ENCODE measurements around the gene SLC12A5.
A peak's percentile ranks its signal among the peaks of the same experiment; 100 is the strongest.

SLC12A5 gene

DNA sequence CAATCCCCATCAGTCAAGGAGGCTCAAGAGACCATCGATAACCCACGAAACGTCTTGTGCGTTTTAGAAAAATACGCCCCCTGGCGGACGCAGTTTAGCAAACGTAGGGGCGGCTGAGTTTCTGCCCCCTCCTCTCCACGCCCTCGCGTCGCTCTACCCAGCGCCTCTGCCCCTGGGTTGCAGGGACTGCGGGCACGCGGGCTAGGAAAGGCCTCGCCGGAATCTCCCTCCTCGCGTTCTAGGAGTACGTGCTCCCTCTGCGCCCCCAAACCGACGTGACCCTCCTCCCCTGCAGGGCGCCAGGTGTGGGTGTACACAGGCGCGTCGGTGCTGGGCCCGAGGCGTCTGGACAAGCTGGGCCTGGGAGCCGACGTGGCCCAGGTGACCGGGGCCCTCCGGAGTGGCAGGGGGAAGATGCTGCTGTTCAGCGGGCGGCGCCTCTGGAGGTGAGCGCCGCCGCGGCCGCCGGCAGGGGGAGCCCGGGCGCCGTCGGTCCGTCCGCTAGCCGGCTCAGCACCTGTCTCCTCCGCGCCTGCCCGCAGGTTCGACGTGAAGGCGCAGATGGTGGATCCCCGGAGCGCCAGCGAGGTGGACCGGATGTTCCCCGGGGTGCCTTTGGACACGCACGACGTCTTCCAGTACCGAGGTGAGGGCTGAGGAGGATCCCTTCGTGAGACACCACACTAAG is 15.0 kb upstream of the SLC12A5 start:
- Mint-ChIP-seq H3K9me3 (no peaks in the 10 kb centered on the region), H3K4me3 (peak overlapping the region; percentile 32), H3K4me1 (ENCODE audit: low read depth) (peaks cover 40% of the 10 kb centered on the region), H3K27ac (no peak overlapping the region), H3K36me3 (ENCODE audit: low read depth) (no peaks in the 10 kb centered on the region), H3K27me3 (peaks cover 62% of the 10 kb centered on the region)
- DNase-seq: peak; percentile 82

DNA sequence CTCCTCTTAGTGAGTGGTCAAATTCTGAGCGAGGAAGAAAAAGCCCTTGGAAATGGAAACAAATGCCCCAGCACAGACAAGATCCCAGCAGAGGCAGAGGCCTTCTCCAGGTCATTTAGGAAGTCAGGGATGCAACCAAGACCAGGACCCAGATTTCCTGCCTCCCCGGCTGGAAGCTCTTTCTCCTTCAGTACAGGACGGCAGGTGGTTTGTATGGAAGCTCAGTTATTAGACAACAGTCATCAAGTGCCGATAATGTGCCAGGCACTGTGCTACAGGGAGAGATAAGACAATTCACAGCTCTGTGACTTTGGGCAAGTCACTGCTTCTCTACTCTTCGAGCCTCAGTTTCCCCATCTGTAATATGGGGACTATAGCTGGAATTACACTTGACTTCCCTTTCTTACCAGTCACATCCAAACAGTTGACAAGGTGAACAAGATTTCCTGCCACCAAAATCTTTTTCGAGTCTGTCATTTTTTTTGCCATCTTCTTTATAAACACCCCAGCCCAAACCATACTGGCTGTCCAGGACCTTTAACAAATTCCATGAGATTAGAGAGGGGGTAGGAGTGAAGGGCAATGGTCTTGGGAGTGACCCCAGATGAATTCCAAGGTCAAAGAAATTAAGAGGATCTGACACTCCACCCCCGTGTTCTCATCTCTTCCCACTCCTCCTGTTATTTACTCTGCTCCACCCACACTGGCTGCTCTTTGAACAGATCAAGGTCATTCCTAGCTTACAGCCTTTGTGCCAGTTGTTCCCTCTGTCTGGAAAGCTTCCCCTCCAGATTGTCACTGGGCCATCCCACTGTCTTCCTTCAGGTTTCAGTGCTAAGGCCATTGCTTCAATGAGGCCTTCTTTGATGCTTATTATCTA is 14.3 kb upstream of the SLC12A5 start:
- Mint-ChIP-seq H3K27me3 (peaks cover 55% of the 10 kb centered on the region), H3K36me3 (ENCODE audit: low read depth) (no peaks in the 10 kb centered on the region), H3K9me3 (no peaks in the 10 kb centered on the region), H3K27ac (no peak overlapping the region), H3K4me3 (peak overlapping the region; percentile 32), H3K4me1 (ENCODE audit: low read depth) (peaks cover 34% of the 10 kb centered on the region)
- DNase-seq: no peak

DNA sequence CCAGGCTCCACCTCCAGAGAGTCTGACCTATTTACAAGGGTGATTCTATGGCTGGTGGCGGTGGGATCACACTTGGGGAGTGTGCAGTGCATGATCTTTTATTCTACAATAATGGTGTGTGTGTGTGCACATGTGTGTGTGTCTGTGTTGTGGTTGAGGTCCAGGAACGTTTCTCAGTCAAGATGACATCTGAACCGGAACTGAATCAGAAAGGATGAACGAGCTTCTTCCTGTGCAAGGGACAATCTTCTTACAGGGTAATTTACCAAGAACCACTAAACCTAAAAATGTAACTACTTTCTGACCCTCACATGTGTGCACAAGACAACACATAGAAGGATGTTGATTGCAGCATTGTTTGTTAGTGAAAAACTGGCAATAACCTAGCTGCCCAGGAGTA is 11.7 kb upstream of the SLC12A5 start:
- H3K4me3 Mint-ChIP-seq: no peak overlapping the region
- no peak for DNase-seq
- no peaks in the 10 kb centered on the region for H3K9me3 Mint-ChIP-seq
- H3K27ac Mint-ChIP-seq: no peak overlapping the region
- peaks cover 22% of the 10 kb centered on the region for H3K4me1 Mint-ChIP-seq (ENCODE audit: low read depth)
- H3K27me3 Mint-ChIP-seq: peaks cover 47% of the 10 kb centered on the region
- no peaks in the 10 kb centered on the region for H3K36me3 Mint-ChIP-seq (ENCODE audit: low read depth)

DNA sequence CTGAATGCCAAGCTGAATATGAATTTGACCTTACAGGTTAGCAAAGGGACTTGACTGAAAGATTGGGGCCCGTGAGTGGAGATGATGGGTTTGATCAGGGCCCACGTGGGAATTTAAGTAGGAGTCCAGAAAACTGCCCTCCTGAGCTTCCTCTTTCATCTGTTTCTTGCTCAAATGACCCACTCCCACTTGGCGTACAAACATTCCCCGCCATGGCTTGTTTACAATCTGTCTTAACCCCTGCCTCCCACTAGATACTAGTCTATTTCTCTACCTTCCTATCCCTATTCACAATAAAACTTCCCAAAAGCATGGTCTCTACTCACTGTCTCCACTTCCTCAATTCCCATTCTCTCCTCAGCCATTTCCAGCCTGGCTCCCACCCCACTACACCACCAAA is 10.9 kb upstream of the SLC12A5 start:
- peaks cover 20% of the 10 kb centered on the region for H3K4me1 Mint-ChIP-seq (ENCODE audit: low read depth)
- no peak overlapping the region for H3K4me3 Mint-ChIP-seq
- no peak for DNase-seq
- no peaks in the 10 kb centered on the region for H3K9me3 Mint-ChIP-seq
- H3K27me3 Mint-ChIP-seq: peaks cover 45% of the 10 kb centered on the region
- no peak overlapping the region for H3K27ac Mint-ChIP-seq
- no peaks in the 10 kb centered on the region for H3K36me3 Mint-ChIP-seq (ENCODE audit: low read depth)

DNA sequence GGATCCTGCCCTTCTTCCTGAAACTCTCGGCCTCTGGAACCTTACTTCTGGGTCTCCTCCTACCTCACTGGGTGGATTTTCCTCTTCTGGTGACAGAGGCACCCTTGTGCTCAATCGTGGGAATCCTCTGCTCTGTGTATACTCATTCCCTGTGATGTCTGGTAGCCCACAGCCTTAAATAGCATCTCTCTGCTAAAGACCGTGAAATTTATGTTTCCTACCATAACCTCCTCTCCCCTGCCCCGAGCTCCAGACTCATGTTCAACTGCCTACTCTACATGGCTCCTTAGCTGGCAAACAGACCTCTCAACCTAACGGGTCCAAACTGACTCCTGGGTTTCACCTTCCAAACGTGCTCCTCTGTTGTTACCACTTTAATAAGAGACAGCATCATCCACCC is 10.4 kb upstream of the SLC12A5 start:
- H3K4me1 Mint-ChIP-seq (ENCODE audit: low read depth): peaks cover 22% of the 10 kb centered on the region
- no peaks in the 10 kb centered on the region for H3K9me3 Mint-ChIP-seq
- peaks cover 45% of the 10 kb centered on the region for H3K27me3 Mint-ChIP-seq
- H3K27ac Mint-ChIP-seq: no peak overlapping the region
- H3K36me3 Mint-ChIP-seq (ENCODE audit: low read depth): no peaks in the 10 kb centered on the region
- no peak overlapping the region for H3K4me3 Mint-ChIP-seq
- DNase-seq: no peak

DNA sequence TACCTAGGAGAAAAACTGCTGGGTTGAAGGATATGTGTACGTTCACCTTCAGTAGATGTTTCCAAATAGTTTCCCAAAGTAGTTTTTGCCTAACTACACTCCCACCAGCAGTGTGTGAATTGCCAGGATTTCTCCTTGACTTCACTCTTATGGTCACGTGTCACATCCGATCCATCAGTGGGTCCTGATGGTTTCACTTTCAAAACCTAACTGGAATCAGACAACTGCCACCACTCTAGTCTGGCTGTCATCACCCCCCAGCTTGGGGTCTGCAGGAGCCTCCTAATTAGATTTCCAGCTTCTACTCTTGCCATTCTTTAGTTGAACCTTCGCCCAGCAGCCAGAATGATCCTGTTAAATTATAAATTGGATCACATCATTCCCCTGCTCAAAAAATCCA is 8.5 kb upstream of the SLC12A5 start:
- Mint-ChIP-seq H3K27ac (no peak overlapping the region), H3K36me3 (ENCODE audit: low read depth) (no peaks in the 10 kb centered on the region), H3K27me3 (peaks cover 50% of the 10 kb centered on the region), H3K9me3 (no peaks in the 10 kb centered on the region), H3K4me1 (ENCODE audit: low read depth) (peaks cover 16% of the 10 kb centered on the region), H3K4me3 (no peak overlapping the region)
- DNase-seq: no peak

DNA sequence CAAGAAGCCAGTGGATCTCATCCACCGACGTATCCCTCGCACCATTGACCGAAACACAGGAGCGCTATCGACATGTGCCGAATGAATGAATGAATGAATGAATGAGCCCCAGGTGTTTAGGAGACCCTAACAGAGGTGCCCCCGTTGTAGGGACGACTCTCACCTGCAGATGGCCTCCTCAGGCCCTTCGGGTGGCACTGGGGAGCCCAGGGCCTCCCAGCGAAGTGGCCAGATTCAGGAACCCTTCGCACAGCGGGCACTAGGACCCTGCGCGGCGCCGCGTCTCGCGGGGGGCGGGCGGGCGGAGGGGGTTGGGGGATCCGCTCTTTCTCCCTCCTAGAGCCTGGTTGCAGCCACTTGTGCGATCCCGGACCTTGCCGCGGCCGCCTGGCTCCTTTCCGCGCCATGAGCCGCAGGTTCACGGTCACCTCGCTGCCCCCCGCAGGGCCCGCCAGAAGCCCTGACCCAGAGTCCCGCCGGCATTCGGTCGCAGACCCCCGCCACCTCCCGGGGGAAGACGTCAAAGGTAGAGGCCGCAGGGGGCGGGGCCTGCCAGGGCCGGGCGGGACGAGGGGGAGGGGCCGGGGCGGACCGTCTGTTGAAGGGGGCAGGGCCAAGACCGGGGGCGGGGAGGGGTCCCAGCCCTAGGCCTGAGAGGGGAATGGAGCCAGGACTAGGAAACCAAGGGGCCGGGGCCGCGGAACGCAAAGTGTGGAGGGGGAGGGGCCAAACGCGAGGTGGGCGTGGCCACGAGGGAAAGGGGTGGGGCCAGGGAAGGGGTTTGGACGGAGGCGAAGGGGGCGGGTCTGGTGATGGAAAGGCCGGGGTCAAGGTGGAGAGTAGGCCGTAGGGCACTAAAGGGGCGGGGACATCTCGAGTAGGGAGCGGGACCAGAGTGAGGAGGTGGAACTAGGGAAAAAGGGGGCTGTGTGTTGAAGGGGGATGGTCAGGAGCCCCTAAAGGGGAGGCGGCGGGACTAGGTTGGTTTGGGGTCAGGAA is 7.4 kb upstream of the SLC12A5 start:
- Mint-ChIP-seq H3K27me3 (peaks cover 54% of the 10 kb centered on the region), H3K36me3 (ENCODE audit: low read depth) (no peaks in the 10 kb centered on the region), H3K9me3 (no peaks in the 10 kb centered on the region), H3K4me1 (ENCODE audit: low read depth) (peaks cover 16% of the 10 kb centered on the region), H3K27ac (no peak overlapping the region), H3K4me3 (peak overlapping the region; percentile 71)
- DNase-seq: peak; percentile 69

DNA sequence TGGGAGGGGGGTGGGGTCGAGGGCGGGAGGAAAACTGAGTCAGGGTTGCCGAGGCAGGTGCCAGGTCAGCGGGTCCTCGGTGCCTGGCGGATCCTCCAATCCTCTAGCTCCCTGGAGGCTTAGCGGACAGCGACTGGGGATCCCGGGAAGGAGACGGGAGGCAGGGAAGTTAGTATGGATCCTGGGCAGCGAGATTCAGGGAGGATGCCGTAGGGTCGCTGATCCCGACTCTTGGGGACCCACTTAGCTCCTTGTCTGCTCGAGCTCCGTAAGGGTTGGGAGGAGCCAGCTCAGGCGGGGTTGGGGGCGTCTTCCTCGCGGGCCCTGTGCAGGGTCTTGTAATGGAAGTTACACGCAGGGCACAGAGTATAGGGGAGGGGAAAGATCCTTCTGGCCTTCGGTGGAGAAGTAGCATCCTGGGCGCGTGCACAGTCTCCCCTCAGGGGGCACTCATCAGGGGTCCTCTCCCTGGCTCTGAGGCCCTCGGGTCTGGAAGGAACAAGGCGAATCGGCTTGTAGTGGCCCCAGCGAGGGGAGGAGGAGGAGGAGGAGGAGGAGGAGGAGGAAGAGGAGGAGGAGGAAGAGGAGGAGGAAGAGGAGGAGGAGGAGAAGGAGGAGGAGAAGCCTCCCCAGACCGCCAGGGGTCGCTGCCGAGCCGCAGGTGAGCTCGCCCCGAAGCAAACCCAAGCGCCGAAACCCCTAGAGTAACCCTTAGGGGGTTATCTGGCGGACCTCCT is 6.4 kb upstream of the SLC12A5 start:
- Mint-ChIP-seq H3K27ac (no peak overlapping the region), H3K9me3 (no peaks in the 10 kb centered on the region), H3K36me3 (ENCODE audit: low read depth) (no peaks in the 10 kb centered on the region), H3K4me3 (peak overlapping the region; percentile 63), H3K27me3 (peaks cover 62% of the 10 kb centered on the region), H3K4me1 (ENCODE audit: low read depth) (peaks cover 16% of the 10 kb centered on the region)
- DNase-seq: peak; percentile 84

DNA sequence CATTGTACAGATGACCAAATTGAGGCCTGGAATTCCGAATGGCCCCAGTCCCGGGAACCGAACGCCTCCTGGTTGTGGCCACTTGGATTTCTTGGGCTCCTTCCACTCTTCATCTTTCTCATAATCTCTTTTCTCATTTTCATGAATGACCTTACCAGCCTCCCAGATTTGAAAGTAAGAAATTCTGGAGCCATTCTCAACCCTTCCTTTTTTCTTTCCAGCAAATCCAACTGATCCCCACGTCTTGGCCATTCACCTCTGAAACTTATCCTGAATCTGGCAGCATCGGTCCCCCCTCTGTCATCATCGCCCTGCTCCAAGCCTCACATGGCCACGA is 5.9 kb upstream of the SLC12A5 start:
- no peaks in the 10 kb centered on the region for H3K9me3 Mint-ChIP-seq
- DNase-seq: no peak
- H3K4me1 Mint-ChIP-seq (ENCODE audit: low read depth): peaks cover 16% of the 10 kb centered on the region
- no peak overlapping the region for H3K27ac Mint-ChIP-seq
- H3K36me3 Mint-ChIP-seq (ENCODE audit: low read depth): no peaks in the 10 kb centered on the region
- H3K4me3 Mint-ChIP-seq: no peak overlapping the region
- peaks cover 67% of the 10 kb centered on the region for H3K27me3 Mint-ChIP-seq

DNA sequence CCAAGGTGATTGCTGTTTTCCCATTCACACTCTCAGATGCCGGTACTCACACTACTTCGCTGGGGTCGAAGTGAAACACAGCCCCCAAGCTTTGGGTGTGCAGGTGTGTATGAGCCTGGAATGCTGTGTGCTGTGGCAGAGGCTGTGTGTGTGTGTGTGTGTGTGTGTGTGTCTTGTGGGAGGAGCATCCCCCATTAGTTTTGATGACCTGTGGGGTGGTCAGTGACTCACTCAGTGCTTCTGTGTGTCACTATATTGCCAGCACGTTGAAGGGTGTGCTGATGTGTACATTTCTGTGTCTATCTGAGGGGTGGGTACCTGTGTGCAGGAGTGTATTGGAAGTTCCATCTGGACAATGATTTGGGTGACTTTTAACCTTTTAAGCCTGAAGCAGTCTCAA is 5.0 kb upstream of the SLC12A5 start:
- Mint-ChIP-seq H3K4me3 (no peak overlapping the region), H3K27me3 (peaks cover 74% of the 10 kb centered on the region), H3K36me3 (ENCODE audit: low read depth) (no peaks in the 10 kb centered on the region), H3K4me1 (ENCODE audit: low read depth) (peaks cover 16% of the 10 kb centered on the region), H3K27ac (no peak overlapping the region), H3K9me3 (no peaks in the 10 kb centered on the region)
- no peak for DNase-seq

DNA sequence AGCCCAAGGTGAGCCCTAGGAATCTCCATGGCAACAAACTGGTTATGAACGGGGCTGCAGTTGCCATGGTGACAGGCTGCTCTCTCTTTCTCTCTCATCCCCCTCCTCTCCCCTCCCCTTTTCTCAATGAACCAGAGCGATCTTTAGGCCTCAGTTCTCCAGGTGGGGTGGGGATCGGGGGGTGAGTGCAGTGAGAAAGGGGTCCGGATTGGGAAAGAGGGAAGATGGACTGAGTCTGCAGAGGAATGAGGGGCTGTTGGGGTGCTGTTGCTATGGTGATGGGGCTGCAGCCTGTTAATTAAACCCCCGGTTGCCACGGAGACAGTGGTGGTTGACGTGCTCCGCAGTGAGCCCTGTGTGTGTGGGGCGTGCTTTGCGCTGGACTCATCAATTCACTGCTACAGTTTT is 3.6 kb upstream of the SLC12A5 start:
- Mint-ChIP-seq H3K36me3 (ENCODE audit: low read depth) (no peaks in the 10 kb centered on the region), H3K27me3 (peaks cover 84% of the 10 kb centered on the region), H3K4me1 (ENCODE audit: low read depth) (peaks cover 16% of the 10 kb centered on the region), H3K27ac (no peak overlapping the region), H3K9me3 (no peaks in the 10 kb centered on the region), H3K4me3 (no peak overlapping the region)
- DNase-seq: no peak

DNA sequence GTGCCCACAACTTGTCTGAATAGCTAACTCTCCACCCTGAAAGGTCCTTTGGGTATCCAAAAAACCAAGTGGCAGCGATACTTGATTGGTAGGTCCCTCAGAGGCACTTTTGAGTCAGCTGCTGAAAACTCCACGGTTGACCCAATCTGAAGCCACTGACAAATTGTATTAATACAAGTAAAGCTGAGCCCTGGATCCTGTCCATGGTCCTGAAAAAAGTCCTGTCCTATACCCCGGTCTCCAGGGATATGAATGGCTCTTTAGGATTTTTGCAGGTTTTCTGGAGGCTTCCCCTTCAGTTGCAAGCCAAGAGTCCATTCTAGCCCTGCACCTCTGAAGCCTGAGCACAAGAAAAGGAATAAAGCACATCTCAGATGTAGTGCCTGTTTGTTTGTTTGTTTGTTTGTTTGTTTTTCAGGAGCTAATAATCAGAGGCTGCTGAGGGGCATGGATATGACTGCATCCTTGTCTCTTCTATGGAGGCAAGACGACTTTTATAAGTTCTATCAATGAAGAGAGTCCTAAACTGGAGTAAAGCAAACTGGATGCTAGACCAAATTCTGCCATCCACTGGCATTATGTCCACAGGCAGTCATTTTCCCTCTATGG is 1.7 kb upstream of the SLC12A5 start:
- DNase-seq: no peak
- Mint-ChIP-seq H3K27ac (no peak overlapping the region), H3K9me3 (no peaks in the 10 kb centered on the region), H3K4me1 (ENCODE audit: low read depth) (peaks cover 7% of the 10 kb centered on the region), H3K4me3 (no peak overlapping the region), H3K27me3 (peaks cover 83% of the 10 kb centered on the region), H3K36me3 (ENCODE audit: low read depth) (no peaks in the 10 kb centered on the region)

DNA sequence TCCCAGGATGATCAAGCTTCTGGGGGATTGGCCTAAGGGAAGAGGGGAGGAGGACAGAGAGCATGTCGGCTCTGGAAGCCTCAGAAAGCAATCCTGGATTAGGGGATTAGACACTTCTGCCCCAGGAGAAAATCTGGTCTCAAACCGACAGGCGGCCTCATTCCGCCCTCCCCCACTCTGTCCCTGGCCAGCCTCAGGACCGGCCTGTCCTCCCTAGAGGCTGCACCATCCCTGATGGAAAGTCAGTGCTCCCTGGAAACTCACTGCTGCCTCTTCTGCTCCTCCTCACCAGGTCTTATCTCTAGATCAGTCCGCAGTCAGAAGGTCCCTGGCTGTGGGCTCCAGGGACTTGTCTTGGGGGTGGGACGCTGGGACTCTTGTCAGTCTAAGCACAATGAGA is 905 bp upstream of the SLC12A5 start:
- Mint-ChIP-seq H3K9me3 (no peaks in the 10 kb centered on the region), H3K27me3 (peaks cover 85% of the 10 kb centered on the region), H3K36me3 (ENCODE audit: low read depth) (no peaks in the 10 kb centered on the region), H3K27ac (no peak overlapping the region), H3K4me3 (no peak overlapping the region), H3K4me1 (ENCODE audit: low read depth) (peaks cover 4% of the 10 kb centered on the region)
- DNase-seq: no peak
